Fibroblast of upper back skin (primary cell): ENCODE measurements around the gene KCNQ1.

Source experiments
- DNase-seq: peaks from one replicate; pipeline ENCODE4 v3.0.0-alpha.2; 2013

Gene KCNQ1

DNA sequence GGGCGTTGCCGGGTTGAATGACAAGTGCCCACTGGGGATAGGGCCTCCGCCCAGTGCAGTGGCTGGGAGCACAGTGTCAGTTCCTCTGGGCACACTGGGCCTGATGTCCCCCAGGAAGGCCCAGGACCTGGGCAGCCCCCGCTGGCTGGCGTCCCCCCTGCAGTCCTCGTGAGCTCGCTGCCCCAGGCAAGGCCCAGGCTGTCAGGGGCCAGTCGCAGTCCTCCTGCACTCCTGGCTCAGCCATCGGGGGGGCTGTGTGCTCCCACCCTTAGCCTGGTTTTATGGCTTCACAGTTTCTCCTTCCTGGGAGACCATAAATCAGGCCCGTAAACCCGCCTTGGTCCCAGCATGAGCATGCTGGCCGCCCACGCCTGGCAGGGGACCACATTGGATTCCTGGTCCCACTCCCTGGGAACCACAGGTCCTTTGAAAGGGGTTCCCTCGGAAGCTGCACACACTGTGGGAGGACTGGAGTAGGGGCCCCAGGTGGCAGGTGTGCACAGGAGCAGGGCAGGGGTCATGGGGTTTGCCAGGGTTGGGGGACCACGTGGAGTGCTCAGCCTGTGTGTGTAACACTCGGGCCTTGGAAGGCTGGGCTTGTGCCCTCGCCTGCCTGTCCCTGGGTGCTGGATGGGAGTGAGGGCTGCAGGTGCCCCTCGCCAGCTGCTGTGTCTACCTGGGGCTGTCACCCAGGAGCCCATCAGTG lies 141.4 kb downstream of the KCNQ1 start:
- DNase-seq: no peak

DNA sequence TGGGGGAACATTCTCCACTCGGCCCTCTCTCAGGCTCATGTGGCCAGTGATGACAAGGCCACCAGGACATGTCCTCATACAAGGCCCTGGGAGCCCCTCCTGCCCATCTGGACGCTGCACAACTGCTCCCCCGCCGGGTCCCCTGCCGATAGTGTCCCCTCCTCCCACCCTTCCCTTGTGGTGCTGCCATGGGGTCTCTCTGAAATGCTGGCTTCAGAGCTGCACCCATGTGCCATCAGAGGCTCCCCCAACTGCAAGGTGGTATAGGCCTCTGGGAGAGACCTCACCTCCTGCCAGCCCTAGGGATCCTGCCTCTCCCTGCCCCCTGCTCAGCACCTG lies 142.0 kb downstream of the KCNQ1 start:
- DNase-seq: no peak

DNA sequence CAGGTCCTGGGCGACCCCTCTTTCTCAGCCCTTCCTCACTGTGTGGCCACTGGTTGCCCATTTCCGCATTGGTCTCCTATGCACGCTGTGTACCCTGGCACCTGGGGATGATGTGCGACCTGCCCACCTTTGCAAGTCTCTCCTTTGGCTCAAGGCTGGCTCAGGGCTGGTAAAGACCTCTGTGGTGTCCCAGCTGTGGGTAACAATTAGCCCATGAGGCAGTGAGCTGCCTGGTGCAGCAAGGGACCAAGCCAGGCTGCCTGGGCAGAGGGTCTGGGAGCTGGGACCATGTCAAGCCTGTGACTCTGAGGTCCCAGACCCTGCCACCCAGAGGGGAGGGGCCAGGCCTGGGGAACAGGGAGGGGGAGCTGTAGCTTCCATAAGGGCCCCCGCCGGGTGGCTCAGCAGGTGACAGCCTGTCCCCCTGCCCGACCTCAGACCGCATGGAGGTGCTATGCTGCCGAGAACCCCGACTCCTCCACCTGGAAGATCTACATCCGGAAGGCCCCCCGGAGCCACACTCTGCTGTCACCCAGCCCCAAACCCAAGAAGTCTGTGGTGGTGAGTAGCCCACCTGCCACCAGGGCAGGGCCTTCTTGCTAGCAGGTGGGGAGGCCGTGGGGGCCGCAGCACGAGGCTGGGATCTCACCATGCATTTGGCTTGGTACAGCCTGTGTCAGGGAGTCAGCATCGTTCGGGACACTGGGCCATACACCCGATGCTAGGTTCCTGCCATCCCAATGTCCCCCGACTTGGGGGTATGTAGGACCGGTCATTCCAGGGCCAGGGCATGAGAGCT lies 142.5 kb downstream of the KCNQ1 start:
- DNase-seq: no peak

DNA sequence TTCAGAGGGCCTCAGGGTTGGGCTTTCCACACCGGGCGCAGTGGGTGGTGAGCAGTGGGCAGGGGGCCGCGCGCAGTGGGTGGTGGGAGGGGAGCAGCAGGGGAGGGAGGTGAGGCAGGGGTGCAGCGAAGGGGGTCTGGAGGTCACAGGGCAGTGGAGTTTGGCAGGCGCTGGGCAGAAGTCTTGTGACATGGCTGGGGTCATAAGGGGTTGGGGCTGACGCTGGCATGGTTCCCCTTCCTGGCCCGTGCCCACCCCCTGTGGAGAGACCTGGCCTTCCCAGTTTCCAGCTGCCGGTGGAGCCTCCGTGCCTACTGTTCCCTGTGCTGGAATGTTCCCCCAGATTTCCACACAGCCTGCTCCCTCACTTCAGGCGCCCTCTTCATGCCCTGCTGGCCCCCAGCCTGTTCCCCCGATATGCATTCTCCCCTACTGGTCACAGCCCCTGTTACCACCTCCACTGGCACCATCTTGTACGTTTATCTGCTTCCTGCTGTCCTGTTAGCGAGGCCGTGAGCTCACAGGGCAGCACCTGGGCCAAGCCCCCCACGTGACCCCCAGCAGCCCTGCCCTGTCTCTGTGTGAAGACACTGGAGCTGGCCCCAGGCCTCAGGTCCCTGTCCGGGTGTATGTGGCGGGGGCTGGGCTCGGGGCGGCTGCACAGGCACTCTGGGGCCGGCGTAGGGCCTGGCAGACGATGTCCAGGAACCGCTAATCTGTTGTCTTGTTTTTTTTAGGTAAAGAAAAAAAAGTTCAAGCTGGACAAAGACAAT lies 143.4 kb downstream of the KCNQ1 start:
- no peak for DNase-seq

DNA sequence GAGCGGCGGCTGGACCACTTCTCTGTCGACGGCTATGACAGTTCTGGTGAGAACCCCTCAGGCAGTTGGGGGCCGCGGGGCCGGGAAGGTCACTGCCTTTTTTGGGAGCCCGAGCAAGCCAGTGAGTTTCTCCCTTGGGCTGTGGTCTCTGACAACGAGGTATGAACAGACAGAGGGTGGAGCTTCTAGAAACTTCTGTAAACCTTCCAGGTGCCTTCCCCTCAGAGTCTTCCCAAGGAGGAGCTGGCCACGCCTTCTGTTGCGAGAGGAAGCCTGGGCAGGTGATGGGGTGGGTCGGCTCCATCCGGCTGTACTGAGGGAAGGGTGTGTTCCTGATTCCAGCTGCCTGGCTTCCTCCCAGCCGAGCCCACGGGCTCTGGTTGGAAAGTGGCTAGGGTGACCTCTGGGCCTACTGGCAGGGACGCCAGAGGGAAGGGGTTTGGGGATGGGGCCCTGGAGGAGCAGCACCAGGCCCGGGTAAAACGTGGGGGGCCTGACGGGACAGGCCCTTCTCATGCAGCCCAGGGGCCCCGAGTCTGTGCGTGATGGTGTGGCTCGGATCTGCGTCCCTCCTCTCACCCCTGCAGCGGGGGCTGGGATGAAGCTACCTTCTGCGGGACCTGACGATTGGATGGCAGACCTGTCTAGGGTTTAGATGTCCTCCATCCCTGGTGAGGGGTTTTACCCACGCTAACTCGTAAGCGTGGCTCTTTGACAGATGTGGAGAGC lies 144.2 kb downstream of the KCNQ1 start:
- DNase-seq: no peak

DNA sequence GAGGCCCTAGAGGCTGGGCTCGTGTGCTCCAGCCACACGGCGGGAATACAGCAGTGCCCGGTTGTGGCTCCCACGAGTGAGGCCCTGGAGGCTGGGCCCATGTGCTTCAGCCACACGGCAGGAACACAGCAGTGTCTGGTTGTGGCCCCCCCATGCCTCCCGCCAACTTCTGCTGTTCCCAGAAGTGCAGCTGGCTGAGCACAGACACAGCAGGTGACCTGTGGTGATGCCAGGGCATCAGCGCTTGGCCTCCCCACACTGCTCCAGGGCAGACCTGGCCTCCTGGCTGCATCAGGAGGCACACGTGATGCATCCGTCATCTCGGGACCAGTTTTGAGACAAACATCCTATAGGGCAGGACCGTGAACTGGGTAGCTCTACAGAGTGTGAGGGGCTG lies 144.7 kb downstream of the KCNQ1 start:
- DNase-seq: no peak

DNA sequence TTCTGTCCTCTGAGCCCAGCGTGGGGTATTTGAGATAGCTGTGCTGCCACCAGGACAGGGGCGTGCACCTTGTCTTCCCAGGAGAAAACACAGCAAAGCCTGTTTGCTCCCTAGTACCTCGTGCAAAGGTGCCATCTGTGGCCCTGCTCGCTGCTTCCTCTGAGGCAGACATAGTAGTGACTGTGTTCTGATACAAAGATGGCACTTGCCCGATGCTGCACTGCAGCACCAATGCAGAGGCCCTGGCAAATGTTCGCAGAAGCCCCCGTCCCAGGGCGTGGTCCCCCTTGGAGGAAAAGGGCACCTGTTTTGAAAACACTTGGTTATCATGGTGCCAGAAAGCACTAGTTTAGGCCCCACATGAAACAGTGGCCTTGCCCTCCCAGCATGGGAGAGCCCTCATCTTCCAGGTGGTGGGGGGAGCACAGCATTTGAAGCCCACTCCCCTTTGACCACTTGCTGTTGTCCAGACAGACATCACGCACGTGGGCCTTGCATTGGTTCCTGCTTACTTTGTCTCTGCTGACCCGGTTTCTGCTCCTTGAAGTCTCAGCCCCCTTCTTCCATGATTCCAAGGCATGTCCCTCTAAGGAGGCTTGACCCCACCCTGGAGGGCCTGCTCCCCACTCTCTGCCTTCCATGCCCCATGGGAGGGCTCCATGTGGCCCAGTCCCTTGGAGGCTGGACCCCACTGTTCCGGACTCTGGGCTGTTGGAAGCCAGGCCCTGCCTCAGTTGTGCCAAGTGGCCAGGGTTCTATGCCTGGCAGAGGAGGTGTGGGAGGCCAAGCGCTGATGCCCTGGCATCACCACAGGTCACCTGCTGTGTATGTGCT lies 145.5 kb downstream of the KCNQ1 start:
- no peak for DNase-seq

DNA sequence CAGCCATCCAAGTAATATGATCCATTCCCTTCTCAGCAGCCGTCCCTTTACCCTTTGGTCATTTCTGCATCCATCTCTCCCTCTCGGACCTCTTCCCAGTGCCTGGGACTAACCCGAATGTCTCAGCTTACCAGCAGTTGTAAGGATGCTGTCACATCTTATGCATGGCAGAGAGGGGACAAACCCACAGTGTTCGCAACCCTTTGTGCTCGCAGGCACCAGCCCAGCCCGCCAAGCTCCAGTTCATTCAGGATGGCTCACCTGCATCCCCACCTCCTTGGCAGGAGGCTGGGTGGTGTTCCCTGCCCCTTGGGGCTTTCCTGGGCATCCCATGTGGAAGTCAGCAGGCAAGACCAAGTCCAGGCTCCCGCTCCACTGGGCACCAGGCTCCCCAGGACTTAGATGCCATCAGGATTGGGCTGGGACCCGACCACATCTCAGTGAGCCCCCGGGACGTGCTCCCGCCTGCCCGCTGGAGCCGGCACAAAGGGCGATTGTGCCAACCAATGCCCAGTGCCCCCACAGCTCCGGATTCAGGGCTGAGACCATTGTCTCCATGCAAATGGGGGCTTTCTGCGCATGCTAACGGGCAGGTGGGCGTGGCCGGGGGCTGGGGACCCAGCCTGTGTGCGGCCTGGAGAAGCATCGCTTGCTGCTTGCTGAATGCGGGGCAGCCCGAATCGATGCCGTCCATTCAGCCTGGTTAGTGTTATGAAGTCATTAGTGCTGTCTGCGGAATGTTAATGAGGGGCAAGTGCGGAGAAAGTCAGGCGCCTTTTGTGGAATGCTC lies 146.4 kb downstream of the KCNQ1 start:
- DNase-seq: no peak

DNA sequence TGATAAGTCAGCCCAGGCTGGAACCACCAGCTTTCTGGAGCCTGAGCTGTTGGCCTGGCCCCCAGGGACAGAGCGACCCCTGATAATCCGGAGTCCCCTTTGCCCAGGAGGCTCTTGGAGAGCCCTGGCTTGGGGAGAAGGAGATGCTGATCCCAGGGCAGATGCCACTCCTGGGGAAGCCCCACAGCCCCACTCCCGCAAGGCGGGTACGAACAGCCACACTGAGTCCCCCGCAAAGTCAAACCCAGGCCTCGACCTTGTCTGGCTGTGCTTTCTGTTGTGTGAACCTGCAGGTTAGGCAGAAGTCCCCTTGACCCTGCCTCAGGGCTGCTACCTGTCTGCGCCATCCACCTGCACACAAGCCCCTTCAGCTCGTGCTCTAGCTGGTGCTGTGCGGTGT lies 147.0 kb downstream of the KCNQ1 start:
- DNase-seq: no peak

DNA sequence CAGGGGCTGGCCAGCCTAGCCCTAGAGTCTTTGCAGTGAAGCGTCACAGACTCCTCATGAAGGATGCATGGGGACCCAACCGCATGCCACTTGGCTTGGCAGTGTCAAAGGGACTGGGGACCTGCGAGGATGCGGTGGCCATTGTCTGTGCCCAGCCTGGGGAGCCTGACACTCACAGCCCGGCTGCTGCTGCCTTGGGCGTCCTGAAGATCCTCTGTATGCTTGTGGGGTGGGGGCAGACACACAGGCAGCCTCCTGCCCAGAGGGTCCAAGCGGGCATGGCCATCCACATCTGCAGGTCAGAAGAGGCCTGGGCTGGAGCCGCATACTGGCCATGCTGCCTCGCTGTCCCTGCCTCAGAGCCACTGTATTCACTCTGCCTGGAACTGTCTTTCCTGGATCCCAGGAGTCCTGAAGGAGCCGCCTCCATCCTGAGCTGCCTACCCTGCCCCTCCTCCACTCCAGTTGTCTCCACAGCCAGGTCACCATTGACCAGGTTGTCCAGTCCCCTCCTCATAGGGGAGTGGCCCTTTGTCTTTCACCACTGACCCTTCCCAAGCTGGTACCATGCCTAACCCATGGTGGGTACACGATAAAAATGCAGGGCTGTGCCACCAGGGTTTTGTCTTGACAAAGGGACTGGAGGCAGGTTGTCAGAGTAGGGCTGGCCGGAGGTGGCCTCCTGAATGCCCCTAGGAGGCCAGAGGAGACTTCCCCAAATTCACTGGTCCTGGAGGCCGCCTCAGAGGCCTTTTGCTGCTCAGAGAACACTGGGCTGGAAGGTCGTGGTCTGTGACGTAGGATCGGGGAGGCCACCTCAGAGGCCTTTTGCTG lies 148.0 kb downstream of the KCNQ1 start:
- no peak for DNase-seq

DNA sequence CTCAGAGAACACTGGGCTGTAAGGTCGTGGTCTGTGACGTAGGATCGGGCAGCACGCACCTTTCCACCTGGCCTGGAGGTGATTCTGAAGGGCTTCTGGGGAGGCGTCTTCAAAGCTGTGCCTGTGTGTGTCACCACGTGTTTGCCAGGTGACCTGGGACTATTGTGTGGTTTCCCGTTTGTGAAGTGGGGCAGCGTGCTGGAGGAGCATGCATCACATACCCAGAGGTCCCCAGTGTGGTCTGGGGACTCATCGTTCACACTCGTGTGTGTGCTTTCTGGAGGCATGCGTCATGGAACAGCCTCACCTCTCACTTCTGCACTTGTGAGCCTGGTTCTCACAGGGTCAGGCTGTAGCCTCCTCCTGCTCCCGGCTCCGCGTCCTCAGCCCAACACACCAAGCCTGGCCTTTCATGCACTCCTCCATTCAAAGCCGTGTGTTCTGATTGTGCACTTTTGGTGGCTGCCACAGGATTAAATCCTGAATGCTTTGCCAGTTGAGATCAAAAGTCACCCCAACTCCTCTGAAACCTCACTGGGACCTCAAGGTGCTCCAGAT lies 148.7 kb downstream of the KCNQ1 start:
- DNase-seq: no peak

DNA sequence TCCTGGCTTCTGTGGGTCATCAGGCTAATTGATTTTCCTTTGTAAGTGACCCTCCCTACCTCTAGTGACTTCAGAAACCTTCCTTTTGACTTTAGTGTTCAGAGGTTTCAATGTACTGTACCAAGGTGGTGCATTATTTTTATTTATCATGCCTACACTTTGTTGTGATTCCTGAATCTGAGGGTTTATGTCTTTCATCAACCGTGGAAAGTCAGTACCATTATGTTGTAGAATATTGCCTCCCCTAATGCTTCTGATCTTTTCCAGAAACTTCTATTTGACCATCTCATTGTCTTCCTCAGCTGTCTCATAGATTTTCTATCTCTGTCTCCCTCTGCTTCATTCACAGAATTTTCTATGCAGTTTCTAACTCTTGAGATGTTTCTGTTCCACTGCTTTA lies 149.5 kb downstream of the KCNQ1 start:
- no peak for DNase-seq

DNA sequence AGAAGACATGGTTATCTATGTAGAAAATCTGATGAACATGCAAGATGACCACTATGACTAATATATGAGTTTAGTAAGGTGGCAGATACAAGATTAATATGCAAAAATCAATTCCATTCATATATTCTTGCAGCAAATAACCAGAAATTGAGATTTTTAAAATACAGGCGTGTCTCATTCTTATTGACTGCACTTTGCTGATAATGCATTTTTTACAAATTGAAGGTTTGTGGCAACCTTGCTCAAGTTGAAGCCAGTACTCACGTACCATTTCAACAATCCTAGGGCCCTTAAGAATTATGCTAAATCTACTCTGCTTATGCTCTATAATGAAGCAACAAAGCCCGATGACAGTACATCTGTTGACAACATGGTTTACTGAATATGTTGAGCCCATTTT lies 150.4 kb downstream of the KCNQ1 start:
- no peak for DNase-seq

DNA sequence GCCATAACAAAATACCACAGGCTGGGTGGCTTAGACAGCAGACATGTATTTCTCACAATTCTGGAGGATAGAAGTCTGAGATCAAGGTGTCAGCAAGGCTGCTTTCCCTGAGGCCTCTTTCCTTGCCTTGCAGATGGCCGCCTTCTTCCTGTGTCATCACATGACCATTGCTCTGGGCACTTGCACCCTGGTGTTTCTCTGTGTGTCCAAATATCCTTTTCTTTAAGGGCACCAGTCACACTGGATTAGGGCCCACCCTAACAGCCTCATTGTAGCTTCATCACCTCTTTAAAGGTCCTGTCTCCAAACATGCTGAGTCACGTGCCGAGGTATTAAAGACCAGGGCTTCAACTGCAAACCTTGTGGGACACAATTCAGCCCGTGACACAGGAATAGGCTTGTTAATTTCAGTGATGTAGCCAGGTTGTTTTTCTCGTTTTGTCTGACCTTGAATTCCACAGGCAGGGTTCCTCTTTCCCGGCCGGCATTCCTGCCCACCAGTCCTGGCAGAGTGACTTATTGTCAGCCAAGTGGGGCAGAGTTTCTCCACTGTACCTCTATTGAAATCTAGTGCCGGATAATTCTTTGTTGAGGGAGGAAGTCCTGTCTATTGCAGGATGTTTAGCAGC lies 154.9 kb downstream of the KCNQ1 start:
- DNase-seq: no peak

DNA sequence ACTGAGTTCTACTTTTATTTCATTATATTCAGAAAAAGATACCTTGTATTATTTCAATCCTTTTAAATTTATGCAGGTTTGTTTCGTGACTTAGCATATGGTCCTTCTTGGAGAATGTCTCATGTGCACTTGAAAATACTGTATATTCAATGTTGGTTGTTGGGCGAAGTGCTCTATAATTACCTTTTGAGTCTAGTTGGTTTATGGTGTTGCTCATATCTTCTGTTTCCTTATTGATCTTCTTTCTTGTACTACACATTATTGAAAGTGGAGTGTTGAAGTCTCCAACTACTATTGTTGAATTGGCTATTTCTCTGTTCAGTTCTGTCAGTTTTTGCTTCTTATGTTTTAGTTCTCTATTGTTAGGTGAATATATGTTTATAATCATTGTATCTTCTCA lies 164.5 kb downstream of the KCNQ1 start:
- no peak for DNase-seq

DNA sequence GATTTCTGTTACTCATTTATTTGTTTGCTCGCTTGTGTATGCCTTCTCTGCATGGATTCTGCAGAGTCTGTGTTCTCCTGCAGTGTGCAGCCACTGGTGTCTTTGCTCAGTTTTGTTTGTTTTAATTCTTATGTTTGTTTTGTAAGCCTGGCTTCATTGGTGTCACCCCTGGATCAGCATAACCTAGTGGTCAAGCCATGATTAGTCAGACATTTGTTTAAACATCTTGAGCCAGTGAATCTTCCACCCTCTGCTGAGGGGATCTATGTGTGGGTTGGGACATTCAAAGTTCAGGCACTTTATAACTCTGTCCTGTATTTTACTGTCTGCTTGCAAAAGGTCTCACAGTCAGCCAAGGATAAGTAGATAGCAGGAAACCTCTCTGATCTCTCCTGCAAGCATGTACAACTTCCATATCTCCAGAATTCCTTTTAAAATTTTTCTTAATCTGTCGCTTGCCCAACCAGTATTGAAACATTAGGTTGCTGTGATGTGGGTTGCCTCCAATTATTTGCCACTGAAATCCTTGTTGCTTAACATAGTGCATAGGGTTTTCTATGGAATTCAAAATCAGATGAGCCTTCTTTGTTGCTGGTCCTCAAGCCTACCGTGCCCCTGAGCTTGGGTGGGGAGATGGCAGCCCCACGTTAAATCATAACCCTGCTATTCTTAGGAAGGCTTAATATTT lies 168.2 kb downstream of the KCNQ1 start:
- no peak for DNase-seq

DNA sequence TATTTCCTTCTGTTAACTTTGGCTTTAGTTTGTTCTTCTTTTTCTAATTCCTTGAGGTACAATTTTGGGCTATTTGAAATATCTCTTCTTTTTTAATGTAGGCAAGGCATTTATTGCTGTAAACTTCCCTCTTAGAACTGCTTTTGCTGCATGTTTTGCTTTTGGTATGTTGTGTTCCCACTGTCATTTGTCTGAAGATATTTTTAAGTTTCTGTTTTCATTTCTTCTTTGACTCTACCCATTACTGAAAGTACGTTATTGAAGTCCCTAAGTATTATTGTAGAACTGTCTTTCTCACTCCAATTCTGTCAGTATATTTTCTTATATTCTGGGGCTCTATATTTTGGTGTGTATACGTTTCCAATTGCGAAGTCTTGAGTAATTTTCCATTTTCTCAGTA lies 177.1 kb downstream of the KCNQ1 start:
- no peak for DNase-seq

DNA sequence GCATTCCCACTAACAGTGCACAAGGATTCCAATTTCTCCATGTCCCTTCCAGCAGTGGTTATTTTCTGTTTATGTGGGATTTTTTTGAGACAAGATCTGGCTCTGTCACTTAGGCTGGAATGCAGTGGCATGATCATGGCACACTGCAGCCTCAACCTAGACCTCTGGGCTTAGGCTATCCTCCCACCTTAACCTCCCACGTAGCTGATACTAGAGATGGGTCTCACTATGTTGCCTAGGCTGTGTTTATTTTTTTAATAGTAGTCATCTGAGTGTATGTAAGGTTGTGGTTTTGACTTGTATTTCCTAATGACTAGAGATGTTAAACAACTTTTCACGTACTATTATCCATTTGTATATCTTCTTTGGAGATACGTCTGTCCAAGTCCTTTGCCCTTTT lies 180.4 kb downstream of the KCNQ1 start:
- DNase-seq: no peak

DNA sequence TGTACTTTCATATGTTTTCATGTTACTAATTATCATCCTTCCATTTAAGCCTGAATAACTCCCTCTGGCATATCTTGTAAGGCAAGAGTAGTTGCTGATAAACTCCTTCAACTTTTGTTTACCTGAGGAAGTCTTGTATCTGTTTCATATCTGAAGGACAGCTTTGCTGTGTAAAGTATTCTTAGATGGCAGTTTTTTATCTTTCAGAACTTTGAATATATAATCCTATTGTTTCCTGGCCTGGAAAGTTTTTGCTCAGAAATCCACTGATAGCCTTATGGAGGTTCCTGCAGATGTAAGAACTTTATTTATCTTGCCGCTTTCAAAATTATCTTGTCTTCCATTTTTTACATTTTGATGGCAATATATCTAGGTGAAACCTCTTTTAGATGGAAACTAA lies 185.9 kb downstream of the KCNQ1 start:
- DNase-seq: no peak
